HG02763 (cell line): ENCODE data around the gene C1RL.

ENCODE experiments used
- ATAC-seq: cut with Tn5 transposase; IDR thresholded peaks from one replicate; pipeline ENCODE4 v1.9.1; 2021; ENCODE audit warnings: mild to moderate bottlenecking, moderate library complexity; ENCODE audit not compliant: unreplicated experiment

Gene C1RL

GRCh38 chr12:7093486-7093885, 15.5 kb downstream of the C1RL start:
- ATAC-seq = no peak

GRCh38 chr12:7092986-7093460, 16.0 kb downstream of the C1RL start:
- no peak for ATAC-seq

- no peak for ATAC-seq
Measured at GRCh38 chr12:7092229-7092985, 16.6 kb downstream of the C1RL start, which contains the start of gene C1R. C1R (minus strand) TSS chr12:7092445; CDS start chr12:7092388, 57 bp downstream.

- no peak for ATAC-seq
Measured at GRCh38 chr12:7091660-7092228, 17.3 kb downstream of the C1RL start.

GRCh38 chr12:7091171-7091570, 17.8 kb downstream of the C1RL start:
- no peak for ATAC-seq

GRCh38 chr12:7090222-7090998, 18.6 kb downstream of the C1RL start:
- no peak for ATAC-seq

- ATAC-seq = no peak
Measured at GRCh38 chr12:7089196-7089871, 19.7 kb downstream of the C1RL start.

GRCh38 chr12:7083125-7083524, 25.9 kb downstream of the C1RL start:
- no peak for ATAC-seq

- ATAC-seq = no peak
Measured at GRCh38 chr12:7081037-7081436, 28.0 kb downstream of the C1RL start.

GRCh38 chr12:7079826-7080125, 29.2 kb downstream of the C1RL start:
- ATAC-seq = no peak

- no peak for ATAC-seq
Measured at GRCh38 chr12:7078163-7078562, 30.9 kb downstream of the C1RL start.

- ATAC-seq = no peak
Measured at GRCh38 chr12:7076493-7076892, 32.5 kb downstream of the C1RL start.

GRCh38 chr12:7075939-7076338, 33.1 kb downstream of the C1RL start:
- no peak for ATAC-seq

GRCh38 chr12:7075518-7075917, 33.5 kb downstream of the C1RL start:
- ATAC-seq = no peak

- ATAC-seq = no peak
Measured at GRCh38 chr12:7073946-7074345, 35.1 kb downstream of the C1RL start.

GRCh38 chr12:7072554-7072953, 36.5 kb downstream of the C1RL start:
- no peak for ATAC-seq

- no peak for ATAC-seq
Measured at GRCh38 chr12:7072035-7072434, 37.0 kb downstream of the C1RL start.

- no peak for ATAC-seq
Measured at GRCh38 chr12:7069386-7069785, 39.6 kb downstream of the C1RL start.

- no peak for ATAC-seq
Measured at GRCh38 chr12:7068994-7069346, 40.0 kb downstream of the C1RL start.

GRCh38 chr12:7068240-7068993, 40.6 kb downstream of the C1RL start:
- ATAC-seq = no peak

GRCh38 chr12:7067096-7067495, 41.9 kb downstream of the C1RL start:
- ATAC-seq = no peak
